ENCODE results near the gene PLA2G4D. TPM values are rescaled to one million over a fixed set of nuclear protein-coding genes. Genes with fewer than 3 reads are reported as not detected.

Gene PLA2G4D, protein sequence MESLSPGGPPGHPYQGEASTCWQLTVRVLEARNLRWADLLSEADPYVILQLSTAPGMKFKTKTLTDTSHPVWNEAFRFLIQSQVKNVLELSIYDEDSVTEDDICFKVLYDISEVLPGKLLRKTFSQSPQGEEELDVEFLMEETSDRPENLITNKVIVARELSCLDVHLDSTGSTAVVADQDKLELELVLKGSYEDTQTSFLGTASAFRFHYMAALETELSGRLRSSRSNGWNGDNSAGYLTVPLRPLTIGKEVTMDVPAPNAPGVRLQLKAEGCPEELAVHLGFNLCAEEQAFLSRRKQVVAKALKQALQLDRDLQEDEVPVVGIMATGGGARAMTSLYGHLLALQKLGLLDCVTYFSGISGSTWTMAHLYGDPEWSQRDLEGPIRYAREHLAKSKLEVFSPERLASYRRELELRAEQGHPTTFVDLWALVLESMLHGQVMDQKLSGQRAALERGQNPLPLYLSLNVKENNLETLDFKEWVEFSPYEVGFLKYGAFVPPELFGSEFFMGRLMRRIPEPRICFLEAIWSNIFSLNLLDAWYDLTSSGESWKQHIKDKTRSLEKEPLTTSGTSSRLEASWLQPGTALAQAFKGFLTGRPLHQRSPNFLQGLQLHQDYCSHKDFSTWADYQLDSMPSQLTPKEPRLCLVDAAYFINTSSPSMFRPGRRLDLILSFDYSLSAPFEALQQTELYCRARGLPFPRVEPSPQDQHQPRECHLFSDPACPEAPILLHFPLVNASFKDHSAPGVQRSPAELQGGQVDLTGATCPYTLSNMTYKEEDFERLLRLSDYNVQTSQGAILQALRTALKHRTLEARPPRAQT
- total RNA-seq, result not detected

DNA sequence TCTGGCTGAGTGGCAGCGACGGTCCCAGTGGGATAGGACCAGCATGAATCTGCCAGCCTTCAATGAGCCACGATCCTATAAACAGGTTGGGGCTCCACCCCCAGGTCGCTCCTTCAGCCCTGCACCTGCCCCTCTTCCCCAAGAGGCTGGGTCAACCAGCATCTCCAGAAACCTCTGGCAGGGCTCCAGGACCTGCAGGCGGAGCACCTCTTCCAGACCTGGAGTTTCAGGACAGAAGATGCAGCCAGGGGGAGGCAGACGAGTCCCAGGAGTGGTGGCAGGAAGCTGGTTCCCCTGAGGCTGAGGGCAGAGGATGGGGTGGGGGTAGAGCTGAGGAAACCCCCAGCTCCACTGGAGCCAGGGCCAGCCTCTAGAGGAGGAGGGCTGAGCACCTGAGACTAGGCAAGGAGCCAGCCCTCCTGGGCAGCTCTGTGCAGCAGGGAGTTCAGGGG lies at the start of gene PLA2G4D:
Gene PLA2G4D (minus strand): TSS at position 51 of the 452 bp plus-strand sequence. CDS start 103 bp downstream, outside the sequence.
- peaks cover 3% of the 10 kb centered on the region for H3K4me1 Mint-ChIP-seq (ENCODE audit: low read depth)
- DNase-seq, result no peak
- no peak for ATAC-seq
- H3K9me3 Mint-ChIP-seq, result no peaks in the 10 kb centered on the region
- H3K27me3 Mint-ChIP-seq (ENCODE audit: low read depth), result peaks cover 15% of the 10 kb centered on the region
- H3K4me3 Mint-ChIP-seq, result no peak within 1 kb of the TSS
- no peaks in the 10 kb centered on the region for H3K36me3 Mint-ChIP-seq (ENCODE audit: insufficient read depth)

DNA sequence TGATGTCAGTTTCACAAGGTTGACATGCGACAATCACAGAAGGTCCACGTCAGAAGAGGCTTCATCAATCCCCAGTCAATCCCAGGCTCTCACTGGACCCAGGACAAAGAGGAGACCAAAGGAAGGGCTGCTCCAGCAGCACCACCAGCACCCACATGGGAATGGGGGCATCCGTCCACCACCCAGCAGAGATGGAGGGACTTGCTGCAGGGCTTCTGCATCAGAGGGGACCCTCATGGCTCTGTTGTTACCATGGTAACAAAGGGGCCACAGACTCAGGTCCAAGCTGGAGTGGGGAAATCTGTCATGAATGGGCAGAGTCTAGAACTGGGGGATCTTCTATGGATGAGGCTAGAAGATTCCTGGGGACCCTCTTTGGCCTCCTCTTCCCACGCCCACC lies 49.0 kb upstream of the PLA2G4D start:
- Mint-ChIP-seq H3K4me1 (ENCODE audit: low read depth) (no peaks in the 10 kb centered on the region), H3K27me3 (ENCODE audit: low read depth) (peaks cover 2% of the 10 kb centered on the region), H3K36me3 (ENCODE audit: insufficient read depth) (no peaks in the 10 kb centered on the region), H3K4me3 (no peak overlapping the region), H3K9me3 (no peaks in the 10 kb centered on the region)
- ATAC-seq, result no peak
- no peak for DNase-seq

DNA sequence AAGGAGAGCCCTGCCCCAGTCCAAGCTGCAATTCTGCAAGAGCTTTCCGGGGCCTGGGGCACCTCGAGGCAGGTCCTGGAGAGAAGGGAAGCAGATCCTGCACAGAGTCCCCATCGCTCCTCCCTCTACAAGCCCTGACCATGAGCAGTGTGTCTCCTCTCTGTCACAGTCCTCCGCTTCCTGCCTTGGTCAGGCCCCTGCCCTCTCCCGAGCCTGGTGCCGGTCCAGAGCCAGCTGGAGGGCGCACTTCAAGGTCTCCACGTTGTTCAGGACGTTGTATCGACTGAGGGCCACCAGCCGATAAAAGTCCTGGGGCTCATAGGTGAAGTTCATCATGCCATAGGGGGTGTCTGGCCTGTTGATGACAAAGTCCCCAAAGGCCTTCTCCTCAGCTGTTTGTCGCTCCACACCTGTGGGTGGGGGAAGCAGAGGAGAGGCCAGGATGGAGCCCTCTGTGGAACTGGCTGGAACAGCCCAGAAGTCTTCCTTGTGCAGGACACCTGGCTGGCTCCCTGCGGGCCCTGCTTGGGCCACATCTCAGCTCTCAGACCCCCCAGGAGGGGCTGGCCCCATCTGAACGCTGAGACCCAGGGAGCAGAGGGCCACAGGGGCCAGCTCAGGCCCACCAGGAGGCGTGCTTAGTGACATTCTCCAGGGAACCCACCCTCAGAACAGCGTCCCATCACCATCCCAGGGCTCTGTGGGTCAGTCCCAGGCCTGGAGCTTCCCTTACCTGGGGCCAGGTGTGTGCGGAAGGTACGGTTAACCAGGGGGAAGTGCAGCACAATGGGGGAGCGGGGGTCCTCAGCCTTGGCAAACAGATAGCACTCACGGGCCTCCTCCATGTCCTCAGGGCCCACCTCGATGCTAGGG lies 47.7 kb upstream of the PLA2G4D start:
- Mint-ChIP-seq H3K4me3 (no peak overlapping the region), H3K36me3 (ENCODE audit: insufficient read depth) (no peaks in the 10 kb centered on the region), H3K4me1 (ENCODE audit: low read depth) (no peaks in the 10 kb centered on the region), H3K27me3 (ENCODE audit: low read depth) (peaks cover 1% of the 10 kb centered on the region), H3K9me3 (no peaks in the 10 kb centered on the region)
- DNase-seq (no peak), ATAC-seq (no peak)

DNA sequence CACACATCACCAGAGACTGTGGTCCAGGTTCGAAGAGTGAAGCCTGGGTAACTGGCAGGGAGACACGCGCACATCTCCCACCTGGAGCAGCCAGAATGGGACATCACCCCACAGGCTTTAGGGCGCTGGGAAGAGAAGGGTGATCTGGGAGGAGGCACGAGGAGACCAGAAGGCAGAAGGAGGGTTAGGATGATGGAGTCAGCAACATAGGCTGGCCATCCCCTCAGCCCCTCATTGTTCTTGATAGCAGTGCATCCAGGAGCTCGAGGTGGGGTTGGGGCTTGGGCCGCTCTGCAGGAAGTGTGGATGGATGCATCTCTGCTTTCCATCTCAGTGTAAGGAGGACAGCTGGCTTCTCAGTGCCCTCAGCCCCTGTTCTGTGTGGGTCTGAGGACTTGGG lies 46.9 kb upstream of the PLA2G4D start:
- no peak for ATAC-seq
- H3K4me3 Mint-ChIP-seq, result no peak overlapping the region
- H3K36me3 Mint-ChIP-seq (ENCODE audit: insufficient read depth), result no peaks in the 10 kb centered on the region

DNA sequence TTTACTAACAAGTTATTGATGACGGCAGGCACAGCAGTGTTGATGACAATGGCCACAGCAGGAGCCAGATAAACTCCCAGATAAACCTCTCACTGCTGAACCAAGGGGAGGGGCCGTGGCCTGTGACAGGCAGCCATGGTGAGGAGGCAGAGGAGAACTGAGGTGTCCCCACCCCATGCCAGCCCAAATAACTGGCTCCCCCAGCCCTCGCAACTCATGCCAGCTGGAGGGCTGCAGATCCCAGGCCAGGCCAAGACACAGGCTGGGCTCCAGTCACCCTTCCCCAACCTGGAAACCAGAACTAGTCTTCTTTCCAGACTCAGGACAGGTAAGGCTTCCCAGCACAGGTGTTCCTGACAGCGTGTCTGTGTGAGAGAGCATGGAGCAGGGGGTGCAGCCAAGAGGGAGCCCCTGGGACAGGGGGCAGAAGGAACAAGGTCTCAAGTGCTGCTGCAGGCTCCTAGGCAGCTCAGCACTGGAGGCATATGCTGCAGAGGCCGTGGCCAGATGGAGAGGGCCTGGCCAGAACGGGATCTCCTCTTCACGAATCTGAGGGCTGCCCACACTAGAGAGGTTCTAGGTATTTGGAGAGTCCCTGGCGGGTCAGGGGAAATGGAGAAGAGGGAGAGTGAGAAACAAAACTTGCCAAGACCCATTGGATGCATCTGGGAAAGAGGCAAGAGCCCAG lies 46.2 kb upstream of the PLA2G4D start:
- Mint-ChIP-seq H3K4me1 (ENCODE audit: low read depth) (no peaks in the 10 kb centered on the region), H3K27me3 (ENCODE audit: low read depth) (no peaks in the 10 kb centered on the region), H3K4me3 (no peak overlapping the region), H3K9me3 (no peaks in the 10 kb centered on the region), H3K36me3 (ENCODE audit: insufficient read depth) (no peaks in the 10 kb centered on the region)
- DNase-seq (no peak), ATAC-seq (no peak)

More for the DNA sequence above, 46.9 kb upstream of the PLA2G4D start:
- H3K27me3 Mint-ChIP-seq (ENCODE audit: low read depth), result no peaks in the 10 kb centered on the region
- H3K9me3 Mint-ChIP-seq, result no peaks in the 10 kb centered on the region
- DNase-seq, result no peak
- H3K4me1 Mint-ChIP-seq (ENCODE audit: low read depth), result no peaks in the 10 kb centered on the region

DNA sequence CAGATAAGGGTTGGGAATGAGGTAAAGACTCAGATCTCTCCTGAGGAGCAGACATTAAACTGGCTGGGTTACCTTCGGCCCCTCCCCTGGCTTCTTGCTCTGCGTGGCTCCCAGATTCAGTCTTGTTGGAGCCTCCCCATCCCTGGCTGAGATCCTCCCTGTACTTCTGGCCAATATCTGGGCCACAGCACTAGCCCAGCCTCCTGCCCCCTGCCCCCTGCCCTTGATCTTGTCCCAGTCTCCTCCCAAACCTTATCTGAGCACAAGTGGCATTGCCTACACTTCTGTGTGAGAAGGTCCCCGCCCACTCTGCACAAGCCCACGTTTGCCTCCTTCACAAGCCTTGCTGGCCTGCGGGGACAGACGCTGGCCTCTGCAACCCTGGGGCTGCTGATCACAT lies 45.2 kb upstream of the PLA2G4D start:
- no peak overlapping the region for H3K4me3 Mint-ChIP-seq
- no peaks in the 10 kb centered on the region for H3K9me3 Mint-ChIP-seq
- DNase-seq, result no peak
- no peaks in the 10 kb centered on the region for H3K4me1 Mint-ChIP-seq (ENCODE audit: low read depth)
- H3K27me3 Mint-ChIP-seq (ENCODE audit: low read depth), result no peaks in the 10 kb centered on the region
- no peak for ATAC-seq
- H3K36me3 Mint-ChIP-seq (ENCODE audit: insufficient read depth), result no peaks in the 10 kb centered on the region

DNA sequence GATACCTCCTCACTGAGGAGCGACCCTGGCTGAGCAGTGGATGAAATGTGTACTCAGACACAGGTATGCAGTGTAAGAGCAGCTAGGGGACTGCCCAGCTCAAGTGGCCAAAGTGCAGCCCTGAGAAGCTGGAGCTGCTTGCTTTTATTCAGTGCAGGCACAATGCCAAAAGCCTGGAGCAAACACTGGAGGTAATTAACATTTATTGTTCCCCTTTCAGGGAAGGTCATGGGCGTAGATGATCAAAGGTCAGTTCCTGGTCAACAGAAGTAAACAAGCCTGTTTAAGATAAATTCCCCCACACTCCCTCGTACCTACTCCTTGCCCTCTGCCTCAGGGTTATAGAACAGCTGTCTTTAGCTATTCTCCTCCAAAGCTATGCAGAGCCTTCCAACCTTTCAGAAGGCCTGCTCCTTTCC lies 44.6 kb upstream of the PLA2G4D start:
- DNase-seq (no peak), ATAC-seq (no peak)
- Mint-ChIP-seq H3K4me3 (no peak overlapping the region), H3K27me3 (ENCODE audit: low read depth) (no peaks in the 10 kb centered on the region), H3K36me3 (ENCODE audit: insufficient read depth) (no peaks in the 10 kb centered on the region), H3K9me3 (no peaks in the 10 kb centered on the region), H3K4me1 (ENCODE audit: low read depth) (no peaks in the 10 kb centered on the region)

DNA sequence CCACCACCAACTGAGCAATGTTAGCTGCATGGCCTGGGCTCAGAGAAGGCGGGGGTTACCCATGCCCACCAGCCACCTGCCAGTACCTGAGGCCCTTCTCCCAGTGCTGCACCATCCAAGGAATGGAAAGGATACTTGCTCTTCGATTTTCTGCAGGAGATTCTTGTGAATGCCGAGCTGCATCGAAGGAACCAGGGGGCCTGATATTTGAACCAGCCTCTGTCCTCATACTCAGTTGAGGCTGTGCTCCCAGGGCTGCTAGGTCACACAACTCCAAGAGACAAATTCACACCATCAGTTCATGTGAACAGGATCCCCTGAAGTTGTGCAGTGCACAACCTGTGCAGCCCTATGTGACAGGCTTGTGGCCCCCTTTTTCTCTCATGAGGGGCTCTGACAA lies 44.0 kb upstream of the PLA2G4D start:
- Mint-ChIP-seq H3K27me3 (ENCODE audit: low read depth) (no peaks in the 10 kb centered on the region), H3K36me3 (ENCODE audit: insufficient read depth) (no peaks in the 10 kb centered on the region), H3K9me3 (no peaks in the 10 kb centered on the region), H3K4me3 (no peak overlapping the region), H3K4me1 (ENCODE audit: low read depth) (no peaks in the 10 kb centered on the region)
- no peak for ATAC-seq
- DNase-seq, result no peak

DNA sequence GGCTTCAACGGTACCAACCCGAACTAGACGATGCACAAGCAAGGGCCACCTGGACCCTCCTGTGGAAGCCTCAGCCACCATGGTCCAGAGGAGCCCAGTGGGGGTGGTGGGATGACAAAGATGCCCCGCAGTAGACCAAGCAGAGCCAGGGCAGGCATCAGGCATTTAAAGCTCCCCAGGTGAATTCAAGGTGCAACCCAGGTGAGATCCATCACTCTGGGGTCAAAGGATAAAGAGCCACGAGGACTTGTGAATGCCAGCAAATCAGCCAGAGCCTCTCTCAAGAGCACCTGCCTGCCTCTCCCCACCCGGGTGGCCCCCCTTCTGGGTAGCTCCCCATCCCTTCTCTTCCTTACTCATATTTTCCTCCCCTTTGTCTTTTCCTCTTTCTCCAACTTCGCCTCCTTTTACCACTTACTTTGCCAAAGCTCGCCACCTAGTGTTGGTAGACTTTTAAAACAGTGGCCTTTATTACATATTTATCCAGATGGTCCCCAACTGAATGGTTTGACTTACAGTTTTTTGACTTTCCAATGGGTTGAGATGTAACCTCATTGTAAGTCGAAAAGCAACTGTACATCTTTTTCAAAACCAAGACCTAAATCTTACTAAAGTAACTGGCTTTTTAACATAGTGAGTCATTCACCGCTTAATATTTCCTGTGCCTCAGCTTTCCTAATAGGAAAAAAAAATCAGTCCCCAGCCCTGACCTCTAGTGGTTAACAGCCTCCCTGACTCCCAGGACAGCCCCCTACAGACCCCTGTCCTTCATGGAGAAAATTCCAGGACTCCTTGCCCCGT lies 43.3 kb upstream of the PLA2G4D start:
- H3K36me3 Mint-ChIP-seq (ENCODE audit: insufficient read depth), result no peaks in the 10 kb centered on the region
- no peak overlapping the region for H3K4me3 Mint-ChIP-seq
- no peaks in the 10 kb centered on the region for H3K27me3 Mint-ChIP-seq (ENCODE audit: low read depth)
- DNase-seq (no peak), ATAC-seq (peak in 1 of 2 donors; percentile 57)
- no peaks in the 10 kb centered on the region for H3K9me3 Mint-ChIP-seq
- no peaks in the 10 kb centered on the region for H3K4me1 Mint-ChIP-seq (ENCODE audit: low read depth)

DNA sequence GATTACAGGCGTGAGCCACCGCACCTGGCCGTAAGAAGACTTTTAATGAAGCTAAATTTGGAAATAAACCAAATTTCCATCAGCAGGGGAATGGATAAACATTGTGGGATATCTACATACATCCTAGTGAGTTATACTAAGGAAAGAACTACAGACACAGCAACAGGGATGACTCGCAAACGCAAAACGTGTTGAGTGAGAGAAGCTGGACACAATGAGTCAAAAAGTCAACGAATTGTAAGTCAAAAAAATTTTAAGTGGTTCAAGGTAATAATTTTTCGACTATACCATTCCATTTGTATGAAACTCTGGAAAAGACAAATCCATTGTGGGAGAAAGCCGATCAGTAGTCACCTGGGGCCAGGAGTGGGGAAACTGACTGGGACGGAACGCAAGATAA lies 42.2 kb upstream of the PLA2G4D start:
- no peaks in the 10 kb centered on the region for H3K36me3 Mint-ChIP-seq (ENCODE audit: insufficient read depth)
- ATAC-seq (no peak), DNase-seq (no peak)
- H3K27me3 Mint-ChIP-seq (ENCODE audit: low read depth), result no peaks in the 10 kb centered on the region
- H3K4me1 Mint-ChIP-seq (ENCODE audit: low read depth), result no peaks in the 10 kb centered on the region
- H3K9me3 Mint-ChIP-seq, result no peaks in the 10 kb centered on the region
- no peak overlapping the region for H3K4me3 Mint-ChIP-seq

DNA sequence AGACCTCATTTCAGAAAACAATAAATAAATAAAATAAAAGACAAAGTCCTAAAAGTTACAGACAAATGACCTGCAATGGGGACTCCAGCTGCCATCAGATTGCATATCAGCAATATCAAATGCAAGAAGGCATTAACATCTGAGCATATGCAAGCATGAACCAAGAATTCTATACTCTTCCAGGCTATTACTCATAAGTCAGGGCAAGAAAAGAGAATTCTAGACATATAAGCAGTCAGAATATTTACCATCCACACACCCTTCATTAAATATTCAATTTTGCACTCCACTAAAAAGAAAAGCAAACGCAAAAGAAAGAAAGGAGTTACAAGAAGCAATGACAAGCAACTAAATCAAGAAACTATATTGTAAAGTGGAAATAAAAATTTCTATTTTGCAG lies 41.0 kb upstream of the PLA2G4D start:
- peaks cover under 1% of the 10 kb centered on the region for H3K27me3 Mint-ChIP-seq (ENCODE audit: low read depth)

DNA sequence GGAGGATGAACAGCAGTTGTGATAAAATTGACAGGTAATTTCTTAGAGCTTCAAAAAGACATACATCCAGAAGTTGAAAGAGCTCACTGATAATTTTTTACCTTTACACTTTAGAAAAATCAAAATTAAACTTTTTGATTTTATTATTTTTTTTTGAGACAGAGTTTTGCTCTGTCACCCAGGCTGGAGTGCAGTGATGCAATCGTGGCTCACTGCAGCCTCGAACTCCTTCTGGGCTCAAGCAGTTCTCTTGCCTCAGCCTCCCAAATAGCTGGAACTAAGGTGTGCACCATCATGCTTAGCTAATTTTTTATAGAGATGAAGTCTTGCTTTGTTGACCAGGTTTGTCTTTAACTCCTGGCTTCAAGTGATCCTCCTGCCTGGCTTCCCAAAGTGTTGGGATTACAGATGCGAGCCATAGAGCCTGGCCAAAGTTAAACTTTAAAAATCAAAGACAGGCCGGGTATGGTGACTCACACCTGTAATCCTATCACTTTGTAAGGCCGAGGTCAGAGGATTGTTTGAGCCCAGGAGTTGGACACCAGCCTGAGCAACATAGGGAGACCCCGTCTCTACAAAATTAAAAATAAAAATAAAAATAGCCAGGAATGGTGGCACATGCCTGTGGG lies 40.4 kb upstream of the PLA2G4D start:
- H3K4me3 Mint-ChIP-seq, result no peak overlapping the region
- no peaks in the 10 kb centered on the region for H3K36me3 Mint-ChIP-seq (ENCODE audit: insufficient read depth)
- H3K27me3 Mint-ChIP-seq (ENCODE audit: low read depth), result peaks cover 3% of the 10 kb centered on the region
- no peak for DNase-seq
- no peak for ATAC-seq
- no peaks in the 10 kb centered on the region for H3K4me1 Mint-ChIP-seq (ENCODE audit: low read depth)
- H3K9me3 Mint-ChIP-seq, result no peaks in the 10 kb centered on the region

More for the DNA sequence above, 41.0 kb upstream of the PLA2G4D start:
- Mint-ChIP-seq H3K36me3 (ENCODE audit: insufficient read depth) (no peaks in the 10 kb centered on the region), H3K9me3 (no peaks in the 10 kb centered on the region), H3K4me1 (ENCODE audit: low read depth) (no peaks in the 10 kb centered on the region), H3K4me3 (no peak overlapping the region)
- DNase-seq (no peak), ATAC-seq (no peak)

Measured in activated T-cell treated with anti-CD3 and anti-CD28 coated beads, Interleukin-2, amount 50 U/mL, for 4 hours (primary cell).